Panc1 (cell line): ENCODE results near the gene TALDO1.

Source experiments
- CTCF ChIP-seq: fragments of 450-650 bp; IDR thresholded peaks from 2 replicates; pipeline ENCODE4 v1.5.1; 2017; ENCODE audit warnings: mild to moderate bottlenecking
- POLR2AphosphoS5 ChIP-seq: IDR thresholded peaks from 2 replicates; pipeline ENCODE4 v1.6.1; 2012; ENCODE audit warnings: mild to moderate bottlenecking, low read depth, low read length, moderate library complexity
- REST ChIP-seq, 2 experiments: IDR thresholded peaks; 2 replicates each; pipeline ENCODE4 v1.6.1; 2011 to 2012; ENCODE audit warnings: low read depth in 2 of 2, control low read depth in 1 of 2, low read length in 1 of 2, mild to moderate bottlenecking in 1 of 2, moderate library complexity in 1 of 2; ENCODE audit not compliant: insufficient read depth in 1 of 2
- TCF7L2 ChIP-seq: IDR thresholded peaks from 2 replicates; pipeline ENCODE4 v1.6.1; 2011; ENCODE audit warnings: mild to moderate bottlenecking, low read depth, low read length, inconsistent platforms

- TF ChIP-seq CTCF (no peak), POLR2AphosphoS5 (no peak), REST (IDR thresholded peaks at IDR 0.05; ENCODE audit: insufficient read depth in 1 of 2, low read depth in 2 of 2, low read length in 1 of 2) (0 out of 4 replicates have a peak, but pooled peaks of 1 of the 2 experiments have one; percentile 16), TCF7L2 (no peak)
These were observed 55.6 kb downstream of the TALDO1 start for GRCh38 chr11:802693-803466.
